DND-41 (cell line): Measurements from ENCODE around the gene UBL4B.

Experiments
- ATAC-seq: fragments of 200-7000 bp; cut with Tn5 transposase; 3 replicates; pipeline ENCODE4 v1.9.1; 2021; ENCODE audit warnings: low read depth; ENCODE audit not compliant: insufficient read depth
- DNase-seq: peaks from one replicate; pipeline ENCODE4 v3.0.0-alpha.2; 2020
- H2AFZ ChIP-seq: 2 replicates; pipeline ENCODE4 v1.6.0; 2012; ENCODE audit warnings: low read depth, low read length
- H3K27ac ChIP-seq: 2 replicates; pipeline ENCODE4 v1.5.1; 2012; ENCODE audit warnings: low read length, inconsistent platforms
- H3K27me3 ChIP-seq: fragments of 200-600 bp; sonication (generic); 2 replicates; pipeline ENCODE4 v1.6.0; 2012; ENCODE audit warnings: low read length, mild to moderate bottlenecking, inconsistent platforms; ENCODE audit not compliant: insufficient read depth, poor library complexity
- H3K36me3 ChIP-seq: 2 replicates; pipeline ENCODE4 v1.5.1; 2012; ENCODE audit warnings: low read length, inconsistent platforms; ENCODE audit not compliant: insufficient read depth
- H3K4me1 ChIP-seq: 2 replicates; pipeline ENCODE4 v1.5.1; 2012; ENCODE audit warnings: mild to moderate bottlenecking, low read length; ENCODE audit not compliant: insufficient read depth
- H3K4me2 ChIP-seq: 2 replicates; pipeline ENCODE4 v1.6.0; 2012; ENCODE audit warnings: mild to moderate bottlenecking, moderate library complexity, low read length, inconsistent platforms; ENCODE audit not compliant: insufficient read depth
- H3K4me3 ChIP-seq, 2 experiments: fragments of 200-600 bp in 1 of 2; shearing (Covaris generic) in 1 of 2; 2 replicates each; pipeline ENCODE4 v1.5.1; 2012 to 2016; ENCODE audit warnings: inconsistent platforms in 2 of 2, low read length in 2 of 2, mild to moderate bottlenecking in 2 of 2, low read depth in 1 of 2, moderate library complexity in 1 of 2
- H3K79me2 ChIP-seq: 2 replicates; pipeline ENCODE4 v1.6.0; 2012; ENCODE audit warnings: low read length, inconsistent platforms; ENCODE audit not compliant: insufficient read depth
- H3K9ac ChIP-seq: 2 replicates; pipeline ENCODE4 v1.6.0; 2012; ENCODE audit warnings: low read depth, mild to moderate bottlenecking, inconsistent platforms, low read length, moderate library complexity
- H3K9me3 ChIP-seq: 2 replicates; pipeline ENCODE4 v1.5.1; 2012; ENCODE audit warnings: low read length, moderate library complexity, mild to moderate bottlenecking, inconsistent platforms; ENCODE audit not compliant: insufficient read depth, severe bottlenecking
- H4K20me1 ChIP-seq: 2 replicates; pipeline ENCODE4 v1.6.0; 2012; ENCODE audit warnings: low read length; ENCODE audit not compliant: insufficient read depth
- CTCF ChIP-seq: IDR thresholded peaks from 2 replicates; pipeline ENCODE4 v1.5.1; 2012; ENCODE audit warnings: borderline replicate concordance, low read length, moderate library complexity, mild to moderate bottlenecking; ENCODE audit not compliant: poor library complexity, severe bottlenecking; ENCODE audit errors: extremely low read depth
- EZH2 ChIP-seq: IDR thresholded peaks from 3 replicates; pipeline ENCODE4 v1.6.1; 2012; ENCODE audit warnings: borderline replicate concordance, low read depth, mild to moderate bottlenecking, moderate library complexity, low read length, inconsistent platforms; ENCODE audit not compliant: severe bottlenecking

The UBL4B gene

GRCh38 chr1:110150330-110151174 is 38.3 kb downstream of the UBL4B start, which contains the start of gene SLC6A17:
SLC6A17 (plus strand) TSS chr1:110150494; CDS start chr1:110166930, 16,436 bp downstream.
- TF ChIP-seq CTCF (no peak), EZH2 (no peak)
- Histone ChIP-seq H3K4me3 (no peak within 1 kb of the TSS), H3K27me3 (peaks cover 21% of the 10 kb centered on the region), H3K9ac (no peak within 1 kb of the TSS), H3K79me2 (no peaks in the 10 kb centered on the region), H4K20me1 (no peaks in the 10 kb centered on the region; the same call in none of the 2 replicates), H3K27ac (no peak within 1 kb of the TSS), H3K9me3 (no peaks in the 10 kb centered on the region), H3K36me3 (no peaks in the 10 kb centered on the region), H2AFZ (no peak within 1 kb of the TSS), H3K4me2 (no peak within 1 kb of the TSS), H3K4me1 (no peaks in the 10 kb centered on the region)
- no peak for ATAC-seq
- no peak for DNase-seq

GRCh38 chr1:110151175-110151669 is 39.0 kb downstream of the UBL4B start:
- no peaks in the 10 kb centered on the region; the same call in none of the 2 replicates for H4K20me1 ChIP-seq
- TF ChIP-seq EZH2 (no peak), CTCF (no peak)
- no peaks in the 10 kb centered on the region for H3K36me3 ChIP-seq
- H3K79me2 ChIP-seq: no peaks in the 10 kb centered on the region
- no peak overlapping the region for H3K27ac ChIP-seq
- H3K4me1 ChIP-seq: no peaks in the 10 kb centered on the region
- ATAC-seq (no peak), DNase-seq (no peak)
- no peak overlapping the region for H3K4me2 ChIP-seq
- no peak overlapping the region for H3K9ac ChIP-seq
- H3K9me3 ChIP-seq: no peaks in the 10 kb centered on the region
- no peak overlapping the region for H2AFZ ChIP-seq
- H3K27me3 ChIP-seq: peaks cover 16% of the 10 kb centered on the region
- no peak overlapping the region for H3K4me3 ChIP-seq

- Histone ChIP-seq H2AFZ (no peak overlapping the region), H3K9ac (no peak overlapping the region), H3K36me3 (no peaks in the 10 kb centered on the region), H4K20me1 (no peaks in the 10 kb centered on the region; the same call in 1 of the 2 replicates), H3K4me2 (no peak overlapping the region), H3K4me1 (no peaks in the 10 kb centered on the region), H3K4me3 (no peak overlapping the region), H3K27ac (no peak overlapping the region), H3K79me2 (no peaks in the 10 kb centered on the region), H3K27me3 (peaks cover 8% of the 10 kb centered on the region), H3K9me3 (no peaks in the 10 kb centered on the region)
- TF ChIP-seq CTCF (no peak), EZH2 (no peak)
- ATAC-seq: no peak
- no peak for DNase-seq
Measured at GRCh38 chr1:110152133-110152785, 40.0 kb downstream of the UBL4B start.
